Endothelial cell (in vitro differentiated cells): ENCODE data around the gene KCTD3. TPM values are rescaled to one million over a fixed set of nuclear protein-coding genes. Genes with fewer than 3 reads are reported as not detected.

Experiments used
- DNase-seq: peaks from one replicate; pipeline ENCODE4 v3.0.0; 2021; ENCODE audit warnings: low spot score
- H3K27ac Mint-ChIP-seq: one replicate; pipeline ENCODE4 v1.8.0; 2021; ENCODE audit warnings: mixed read lengths, inconsistent platforms; ENCODE audit not compliant: unreplicated experiment
- H3K27me3 Mint-ChIP-seq: one replicate; pipeline ENCODE4 v1.8.0; 2021; ENCODE audit warnings: mild to moderate bottlenecking, moderate library complexity, mixed read lengths, inconsistent platforms; ENCODE audit not compliant: unreplicated experiment
- H3K36me3 Mint-ChIP-seq: one replicate; pipeline ENCODE4 v1.8.0; 2021; ENCODE audit warnings: mild to moderate bottlenecking, low read depth, mixed read lengths, inconsistent platforms; ENCODE audit not compliant: unreplicated experiment
- H3K4me1 Mint-ChIP-seq: one replicate; pipeline ENCODE4 v1.8.0; 2021; ENCODE audit warnings: mild to moderate bottlenecking, mixed read lengths, inconsistent platforms; ENCODE audit not compliant: unreplicated experiment
- H3K4me3 Mint-ChIP-seq: one replicate; pipeline ENCODE4 v1.8.0; 2021; ENCODE audit warnings: mild to moderate bottlenecking, mixed read lengths, inconsistent platforms; ENCODE audit not compliant: unreplicated experiment
- H3K9me3 Mint-ChIP-seq: one replicate; pipeline ENCODE4 v1.8.0; 2021; ENCODE audit warnings: mixed read lengths, inconsistent platforms; ENCODE audit not compliant: unreplicated experiment
- long read RNA-seq: library from polyadenylated mRNA; unstranded; transcript quantifications from one replicate; pipeline ENCODE4 v2.0.0, GENCODE V29; 2020; ENCODE audit not compliant: unreplicated experiment
- total RNA-seq: library from RNA; stranded (reverse); fragmentation: NEBNext Ultra II Directional; extraction: Animal tissue kit (Norgen Biotek cat#: 25700); gene quantifications from one replicate; pipeline ENCODE4 v1.2.1, GENCODE V29; 2021; ENCODE audit not compliant: unreplicated experiment
- TF ChIP-seq, protein P1 (sequence below): fragments of 200-600 bp; sonication (generic); IDR thresholded peaks from one replicate; pipeline ENCODE4 v1.5.0; 2021; ENCODE audit warnings: antibody characterized with exemption; ENCODE audit not compliant: unreplicated experiment

The KCTD3 gene
- 32.9 TPM for total RNA-seq
- long read RNA-seq, partial matches to known transcripts = 1 of 5 reads
- long read RNA-seq, other reads (novel, unspliced or antisense) = 4 of 5 reads

DNA sequence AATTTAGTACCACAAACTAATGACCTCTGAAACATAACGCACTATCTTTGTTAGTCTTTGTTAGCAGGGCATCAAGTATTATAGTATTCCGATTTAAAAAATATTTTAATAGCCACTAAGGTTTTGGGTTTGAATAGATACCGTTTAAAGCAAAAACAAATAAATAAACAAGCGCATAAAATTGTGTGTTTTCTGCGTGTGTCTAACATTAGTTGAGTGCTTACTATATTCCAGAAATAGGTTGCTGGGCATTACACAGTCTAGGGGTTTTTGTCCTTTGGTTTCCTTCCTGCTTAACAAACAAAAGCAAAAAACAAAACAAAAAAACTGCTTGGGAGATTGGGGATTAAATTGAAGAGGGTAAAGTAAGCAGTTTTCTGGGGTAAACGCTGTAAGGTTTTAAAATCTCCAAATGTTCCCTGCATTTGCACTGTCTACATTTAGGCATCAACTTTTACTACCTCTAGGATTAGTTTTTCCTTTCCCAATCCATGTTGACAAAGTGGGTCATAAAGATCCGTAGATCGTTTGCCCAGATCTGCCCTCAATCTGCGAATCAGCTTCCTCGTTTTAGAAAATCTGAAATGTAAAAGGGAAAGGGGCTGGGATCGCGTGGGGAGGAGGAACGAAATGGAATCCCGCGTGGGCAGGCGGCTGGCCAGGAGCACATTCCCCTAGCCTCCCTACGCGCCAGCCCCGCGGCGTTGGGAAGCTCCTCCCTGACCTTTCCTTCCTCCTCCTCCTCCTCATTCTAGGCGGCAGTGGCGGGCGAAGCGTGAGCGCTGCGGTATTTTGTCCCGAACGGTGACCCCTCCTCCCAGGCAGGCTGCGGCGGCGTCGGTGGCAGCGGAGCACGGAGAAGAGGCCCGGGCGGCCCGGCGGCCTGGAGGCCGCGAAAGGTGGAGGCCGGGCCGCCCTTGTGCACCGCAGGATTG lies at the start of gene KCTD3:
Gene KCTD3 (plus strand): TSS at position 749 of the 935 bp plus-strand sequence. CDS start 382 bp downstream, outside the sequence.
- peak; percentile 81 for DNase-seq
- Mint-ChIP-seq H3K27me3 (peaks cover 2% of the 10 kb centered on the region), H3K9me3 (no peaks in the 10 kb centered on the region), H3K4me1 (peaks cover 13% of the 10 kb centered on the region), H3K4me3 (peak within 1 kb of the TSS; percentile 100), H3K36me3 (no peaks in the 10 kb centered on the region), H3K27ac (peak within 1 kb of the TSS; percentile 94)
- TF ChIP-seq, protein P1, sequence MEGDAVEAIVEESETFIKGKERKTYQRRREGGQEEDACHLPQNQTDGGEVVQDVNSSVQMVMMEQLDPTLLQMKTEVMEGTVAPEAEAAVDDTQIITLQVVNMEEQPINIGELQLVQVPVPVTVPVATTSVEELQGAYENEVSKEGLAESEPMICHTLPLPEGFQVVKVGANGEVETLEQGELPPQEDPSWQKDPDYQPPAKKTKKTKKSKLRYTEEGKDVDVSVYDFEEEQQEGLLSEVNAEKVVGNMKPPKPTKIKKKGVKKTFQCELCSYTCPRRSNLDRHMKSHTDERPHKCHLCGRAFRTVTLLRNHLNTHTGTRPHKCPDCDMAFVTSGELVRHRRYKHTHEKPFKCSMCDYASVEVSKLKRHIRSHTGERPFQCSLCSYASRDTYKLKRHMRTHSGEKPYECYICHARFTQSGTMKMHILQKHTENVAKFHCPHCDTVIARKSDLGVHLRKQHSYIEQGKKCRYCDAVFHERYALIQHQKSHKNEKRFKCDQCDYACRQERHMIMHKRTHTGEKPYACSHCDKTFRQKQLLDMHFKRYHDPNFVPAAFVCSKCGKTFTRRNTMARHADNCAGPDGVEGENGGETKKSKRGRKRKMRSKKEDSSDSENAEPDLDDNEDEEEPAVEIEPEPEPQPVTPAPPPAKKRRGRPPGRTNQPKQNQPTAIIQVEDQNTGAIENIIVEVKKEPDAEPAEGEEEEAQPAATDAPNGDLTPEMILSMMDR = no peak

DNA sequence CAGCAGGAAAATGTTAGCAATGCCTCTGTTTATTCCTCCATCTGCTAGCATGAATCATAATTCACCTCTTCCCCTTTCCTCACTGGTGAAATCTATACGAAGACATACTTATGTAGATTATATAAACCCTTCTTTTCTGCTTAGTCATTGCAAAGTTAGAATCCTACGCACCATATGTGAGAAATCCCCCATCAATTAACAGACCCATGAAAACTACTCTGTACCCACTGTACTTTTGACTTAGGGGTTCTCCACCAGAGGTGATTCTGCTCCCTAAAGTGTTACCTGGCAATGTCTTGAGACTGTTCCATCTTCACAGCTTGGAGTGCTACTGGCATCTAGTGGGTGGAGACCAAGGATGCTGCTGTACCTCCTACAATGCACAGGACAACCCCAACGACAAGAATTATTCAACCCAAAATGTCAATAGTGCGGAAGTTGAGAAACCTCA lies 49.6 kb upstream of the KCTD3 start:
- H3K27ac Mint-ChIP-seq = no peak overlapping the region
- peak; percentile 20 for DNase-seq
- no peaks in the 10 kb centered on the region for H3K27me3 Mint-ChIP-seq
- H3K4me1 Mint-ChIP-seq = no peaks in the 10 kb centered on the region
- H3K4me3 Mint-ChIP-seq = no peak overlapping the region
- no peaks in the 10 kb centered on the region for H3K36me3 Mint-ChIP-seq
- TF ChIP-seq, protein P1 = no peak
- no peaks in the 10 kb centered on the region for H3K9me3 Mint-ChIP-seq

DNA sequence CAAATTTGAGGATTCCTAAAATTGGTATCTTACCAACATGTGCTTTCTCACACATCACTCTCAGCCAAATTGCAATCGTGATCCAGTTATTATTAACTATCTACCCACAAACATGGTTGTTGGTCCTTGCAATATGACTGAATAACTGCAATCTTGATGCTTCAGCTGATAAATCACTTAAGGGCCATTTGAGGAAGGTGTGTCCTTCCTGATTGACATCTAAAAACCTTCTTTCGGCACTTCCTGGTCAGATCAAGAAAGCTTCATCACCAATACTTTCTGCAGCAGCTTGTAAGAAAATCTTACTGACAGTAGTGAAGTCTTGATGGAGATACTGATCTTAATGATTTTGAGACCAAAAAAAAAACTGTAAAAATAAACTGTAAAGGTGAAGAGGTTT lies 48.5 kb upstream of the KCTD3 start:
- Mint-ChIP-seq H3K36me3 (no peaks in the 10 kb centered on the region), H3K4me1 (no peaks in the 10 kb centered on the region), H3K9me3 (no peaks in the 10 kb centered on the region), H3K27me3 (no peaks in the 10 kb centered on the region), H3K4me3 (no peak overlapping the region), H3K27ac (no peak overlapping the region)
- TF ChIP-seq, protein P1 = no peak
- DNase-seq = no peak

DNA sequence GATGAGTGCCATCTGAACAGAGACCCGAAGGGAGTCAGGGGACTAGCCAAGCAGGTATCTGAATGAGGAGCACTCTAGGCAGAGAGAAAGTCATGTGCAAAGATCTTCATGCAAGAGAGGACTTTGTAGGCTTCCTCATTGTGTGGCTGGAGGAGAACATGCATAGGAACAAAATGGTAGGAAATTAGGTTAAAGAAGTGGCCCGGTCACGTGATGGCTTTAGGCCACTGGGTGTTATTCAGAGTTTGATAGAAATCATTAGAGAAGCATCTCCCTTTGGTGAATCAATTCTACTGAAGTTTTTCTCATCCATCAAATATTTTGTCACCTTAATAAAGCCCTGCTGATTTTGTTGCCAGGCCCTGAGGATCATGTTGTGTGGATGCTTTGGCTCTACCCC lies 45.8 kb upstream of the KCTD3 start:
- H3K9me3 Mint-ChIP-seq = no peaks in the 10 kb centered on the region
- no peak overlapping the region for H3K27ac Mint-ChIP-seq
- no peaks in the 10 kb centered on the region for H3K4me1 Mint-ChIP-seq
- no peak for DNase-seq
- TF ChIP-seq, protein P1 = no peak
- no peaks in the 10 kb centered on the region for H3K27me3 Mint-ChIP-seq
- no peak overlapping the region for H3K4me3 Mint-ChIP-seq
- no peaks in the 10 kb centered on the region for H3K36me3 Mint-ChIP-seq
